Iris pigment epithelial cell (primary cell): ENCODE data around the gene IRF1.

Source experiments
- DNase-seq: peaks from one replicate; pipeline ENCODE4 v3.0.0-alpha.2; 2011; ENCODE audit warnings: low read depth

Gene IRF1

GRCh38 chr5:132500931-132501628 lies 10.5 kb upstream of the IRF1 start:
- peak; percentile 59 for DNase-seq

DNA sequence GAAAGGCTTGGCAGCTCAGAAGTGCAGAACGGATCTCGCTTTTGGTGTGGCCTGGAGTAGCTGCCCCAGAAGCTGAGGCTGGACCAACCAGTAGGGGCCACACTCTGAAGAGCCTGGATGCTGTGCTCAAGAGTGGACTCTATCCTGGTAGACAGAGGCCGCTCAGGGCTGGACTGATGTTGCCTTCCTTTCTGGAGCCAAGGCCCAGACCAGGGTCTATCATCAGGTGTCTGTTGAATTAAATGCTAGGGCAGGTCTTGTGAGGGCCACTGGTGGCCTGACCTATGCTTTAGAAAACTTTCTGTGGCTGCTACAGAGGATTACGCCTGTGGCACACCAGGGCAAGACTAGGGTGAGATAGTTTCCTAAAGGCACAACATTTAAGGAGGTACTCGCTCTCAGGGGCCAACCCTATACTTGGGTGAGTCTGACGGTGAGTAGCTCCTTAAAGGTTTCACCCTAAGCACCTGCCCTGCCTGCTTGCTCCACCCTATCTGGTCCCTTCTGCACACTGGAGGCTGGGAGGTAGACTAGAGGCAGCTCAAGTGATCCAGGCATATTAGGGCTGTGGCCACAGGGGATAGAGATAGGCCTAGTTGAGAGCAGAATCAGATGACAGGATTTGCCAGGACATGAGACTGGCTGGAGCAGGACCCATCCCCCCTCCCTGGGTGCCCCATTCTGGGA lies 9.8 kb upstream of the IRF1 start:
- no peak for DNase-seq

- DNase-seq, result no peak
Observed at GRCh38 chr5:132499440-132500243, 9.1 kb upstream of the IRF1 start.

DNA sequence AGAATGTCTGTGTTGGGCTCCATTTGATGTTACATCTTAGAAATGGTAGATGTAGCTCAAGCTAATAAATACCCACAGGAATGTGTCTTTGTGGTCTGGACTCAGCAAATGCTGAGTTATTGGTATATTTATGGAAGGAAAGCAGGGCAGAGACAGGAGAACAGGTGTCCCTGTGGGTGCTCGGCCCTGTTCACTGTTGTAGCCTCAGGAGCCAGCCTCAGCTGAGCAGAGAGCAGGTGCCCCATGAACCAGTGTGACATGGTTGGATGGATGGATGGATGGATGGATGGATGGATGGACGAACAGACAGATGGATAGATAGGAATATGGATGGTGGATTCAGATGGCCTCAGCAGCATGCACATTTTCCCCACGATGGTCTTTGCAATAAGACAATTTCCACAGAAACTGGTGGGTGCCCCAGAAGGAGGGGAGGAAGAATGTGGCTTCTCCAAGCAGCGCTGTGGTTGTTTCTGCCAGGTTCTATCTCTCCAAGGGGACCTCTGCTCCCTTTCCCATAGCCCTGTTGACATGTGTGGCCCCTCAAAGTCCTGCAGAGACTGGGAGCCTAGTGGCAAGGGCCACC lies 8.2 kb upstream of the IRF1 start:
- DNase-seq, result peak; percentile 53

DNA sequence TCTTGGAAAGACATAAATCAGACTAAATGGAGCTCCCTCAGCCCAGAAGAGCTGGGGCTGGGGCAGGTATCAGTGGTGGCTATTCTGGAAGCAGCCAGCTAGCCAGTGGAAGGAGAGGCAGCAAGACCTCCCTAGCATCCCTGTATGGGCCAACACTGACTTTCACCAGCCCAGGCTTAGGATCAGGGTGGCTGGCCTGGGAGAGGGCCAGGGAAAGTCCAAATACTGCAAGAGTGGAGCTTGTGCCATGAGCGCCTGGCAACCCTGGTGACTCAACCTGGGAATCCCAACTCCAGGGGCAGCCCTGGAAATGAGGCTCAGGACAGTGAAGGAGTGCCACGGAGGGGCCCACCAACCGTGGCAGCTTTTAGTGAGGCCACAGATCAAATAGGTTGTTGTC lies 7.6 kb upstream of the IRF1 start:
- peak; percentile 56 for DNase-seq

DNA sequence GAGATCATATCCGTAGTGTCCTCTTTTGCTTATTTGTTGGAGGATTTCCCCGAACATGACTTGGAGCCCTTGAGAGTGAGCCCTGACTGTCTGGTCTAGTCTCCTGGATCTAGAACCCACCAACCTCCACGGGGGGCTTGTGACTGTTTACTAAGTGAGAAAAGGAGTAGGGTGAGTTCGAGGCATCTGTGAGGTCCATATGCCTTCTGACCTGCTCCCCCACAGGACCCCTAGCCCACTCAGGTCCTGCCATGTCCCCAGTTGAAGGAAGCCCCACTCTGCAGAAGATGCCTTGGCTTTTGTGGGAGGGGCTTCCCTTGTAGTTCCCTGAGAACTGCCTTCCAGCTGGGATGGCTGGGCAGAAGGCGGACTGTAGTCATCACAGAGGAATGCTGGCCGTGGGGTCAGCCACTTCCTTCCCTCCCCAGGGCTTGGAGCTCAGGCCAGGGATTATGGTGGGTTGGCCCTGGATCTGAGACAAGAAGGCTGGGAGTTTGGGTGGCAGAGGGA lies 7.0 kb upstream of the IRF1 start:
- DNase-seq, result peak; percentile 90

DNA sequence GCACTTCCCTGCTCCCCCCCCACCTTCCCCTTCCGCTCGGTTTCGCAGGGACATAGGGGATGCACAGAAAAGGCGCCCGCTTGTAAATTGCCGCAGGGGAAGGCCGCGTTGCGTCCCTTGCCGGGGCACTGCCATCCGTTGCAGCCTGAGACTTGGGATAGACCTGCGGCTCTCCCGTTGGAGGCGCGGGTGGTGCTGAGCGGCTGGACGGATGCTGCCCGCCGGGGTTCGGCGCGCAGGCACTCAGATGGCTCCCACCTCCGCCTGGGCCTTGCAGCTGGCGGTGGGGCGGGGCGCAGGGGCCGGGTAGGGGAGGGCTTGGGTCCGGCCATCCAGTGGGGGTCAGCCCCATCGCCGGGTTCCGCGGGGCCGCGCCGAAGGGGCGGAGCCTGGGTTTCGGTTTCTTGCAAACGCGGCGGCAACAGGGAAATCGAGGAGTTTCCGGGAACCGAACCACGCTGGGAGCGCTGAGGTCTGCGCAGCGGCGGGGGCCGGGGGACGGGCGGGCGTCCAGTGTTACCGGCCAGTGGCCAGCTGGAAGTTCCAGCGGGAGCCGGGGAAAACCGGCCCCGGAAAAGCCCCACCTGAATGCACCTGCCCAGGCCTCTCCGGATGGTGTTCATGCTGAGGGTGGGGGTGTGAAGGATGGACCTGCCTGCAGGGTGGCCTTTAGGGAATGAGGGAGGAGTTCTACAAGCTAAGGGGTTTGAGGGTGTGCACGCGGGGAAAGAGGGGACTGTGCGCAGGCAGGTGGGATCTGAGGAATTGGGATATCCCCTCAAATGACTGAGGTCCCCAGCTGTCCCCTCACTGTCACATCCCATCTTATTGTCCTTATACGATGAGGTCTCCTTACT lies 6.3 kb upstream of the IRF1 start:
- peak; percentile 92 for DNase-seq

DNA sequence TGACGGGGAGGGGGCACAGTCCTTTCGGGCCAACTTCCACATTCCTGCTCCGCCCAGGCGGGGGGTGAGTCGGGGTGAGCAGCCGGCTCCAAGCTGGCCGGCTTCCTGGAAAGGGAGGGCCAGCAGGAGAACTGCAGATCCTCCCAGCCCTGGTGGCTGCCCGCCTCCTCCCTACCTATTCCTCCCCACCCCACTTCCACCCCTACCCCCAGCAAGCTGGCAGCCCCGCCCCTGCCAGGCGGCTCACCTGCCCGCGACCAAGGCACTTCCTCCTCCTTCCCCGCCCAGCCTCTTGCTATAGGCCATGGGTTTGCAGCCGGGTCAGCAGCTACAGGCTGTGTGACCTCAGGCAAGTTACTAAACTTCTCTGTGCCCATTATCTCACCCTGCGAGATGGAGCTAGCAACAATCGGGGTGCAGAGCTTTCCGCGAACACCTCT lies 5.6 kb upstream of the IRF1 start:
- peak; percentile 89 for DNase-seq

GRCh38 chr5:132495667-132496190 lies 5.2 kb upstream of the IRF1 start:
- peak; percentile 90 for DNase-seq

DNA sequence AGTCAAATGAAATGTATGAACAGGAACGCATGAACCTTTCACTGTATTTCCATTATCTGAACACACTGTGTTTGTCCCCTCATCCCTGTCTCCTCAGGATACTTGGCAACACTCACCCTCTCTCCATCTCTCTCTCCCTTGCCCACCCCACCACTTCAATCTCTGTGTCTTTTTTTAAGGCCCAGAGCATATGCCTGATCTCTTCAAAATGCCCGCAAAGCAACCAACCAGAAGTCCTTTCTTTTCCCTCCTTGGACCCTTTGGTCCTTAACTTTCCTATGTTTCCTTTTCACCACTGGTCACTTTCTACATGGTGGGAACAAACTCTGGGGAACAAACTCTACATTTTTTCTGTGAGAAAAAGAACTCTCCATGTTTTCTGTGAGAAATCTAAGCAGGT lies 3.2 kb upstream of the IRF1 start:
- no peak for DNase-seq

DNA sequence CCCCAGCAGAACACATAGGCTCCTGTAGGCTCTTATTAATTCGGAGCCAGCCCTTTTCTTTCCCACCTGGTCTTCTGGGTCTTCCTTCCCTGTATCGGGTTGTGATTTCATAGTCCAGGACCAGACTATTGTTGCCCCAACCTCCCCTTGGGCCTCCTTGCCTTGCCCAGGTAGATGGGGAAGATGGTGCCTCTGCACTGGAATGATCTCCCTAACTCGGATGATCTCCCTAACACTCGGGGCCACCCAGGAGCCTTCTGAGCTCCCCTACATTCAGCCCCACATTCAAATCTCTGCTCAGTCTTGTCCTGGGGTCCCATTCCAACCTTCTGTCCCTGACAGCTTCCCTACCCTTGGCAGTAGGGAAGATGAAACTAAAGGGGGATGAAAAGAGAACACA lies 2.7 kb upstream of the IRF1 start:
- no peak for DNase-seq

GRCh38 chr5:132492386-132493125 lies 2.0 kb upstream of the IRF1 start:
- no peak for DNase-seq

GRCh38 chr5:132491368-132492364 lies 1.1 kb upstream of the IRF1 start:
- DNase-seq, result no peak

DNA sequence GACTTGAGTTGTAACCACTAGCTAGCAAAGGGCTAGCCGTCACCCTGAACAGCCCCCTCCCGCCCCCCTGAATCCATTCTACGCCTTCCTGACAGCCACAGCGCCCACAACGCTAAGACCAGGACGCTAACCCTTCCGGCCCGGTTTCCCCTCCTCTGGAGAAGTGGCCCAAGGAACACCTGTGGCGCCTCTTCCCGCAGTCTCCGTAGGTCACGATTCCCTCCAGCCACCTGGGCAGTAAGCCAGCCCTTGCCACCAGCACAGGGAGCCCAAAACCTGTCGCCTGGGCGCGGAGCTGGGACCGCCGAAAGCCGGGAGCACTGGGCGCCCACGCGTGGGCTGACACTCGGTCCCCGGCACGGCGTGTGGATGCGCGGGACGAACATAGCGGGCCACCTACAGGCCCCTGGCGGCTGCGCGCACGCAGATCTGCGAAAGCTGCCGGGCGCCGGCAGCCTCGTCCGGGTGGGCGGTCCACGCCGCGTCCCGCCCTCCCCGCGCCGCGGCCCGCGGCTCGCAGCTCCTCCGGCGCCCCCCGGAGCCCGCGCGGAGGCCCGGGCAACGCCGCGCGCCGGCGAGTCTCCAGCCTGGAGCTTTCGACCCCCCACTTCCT lies 596 bp downstream of the IRF1 start:
- peak; percentile 47 for DNase-seq

DNA sequence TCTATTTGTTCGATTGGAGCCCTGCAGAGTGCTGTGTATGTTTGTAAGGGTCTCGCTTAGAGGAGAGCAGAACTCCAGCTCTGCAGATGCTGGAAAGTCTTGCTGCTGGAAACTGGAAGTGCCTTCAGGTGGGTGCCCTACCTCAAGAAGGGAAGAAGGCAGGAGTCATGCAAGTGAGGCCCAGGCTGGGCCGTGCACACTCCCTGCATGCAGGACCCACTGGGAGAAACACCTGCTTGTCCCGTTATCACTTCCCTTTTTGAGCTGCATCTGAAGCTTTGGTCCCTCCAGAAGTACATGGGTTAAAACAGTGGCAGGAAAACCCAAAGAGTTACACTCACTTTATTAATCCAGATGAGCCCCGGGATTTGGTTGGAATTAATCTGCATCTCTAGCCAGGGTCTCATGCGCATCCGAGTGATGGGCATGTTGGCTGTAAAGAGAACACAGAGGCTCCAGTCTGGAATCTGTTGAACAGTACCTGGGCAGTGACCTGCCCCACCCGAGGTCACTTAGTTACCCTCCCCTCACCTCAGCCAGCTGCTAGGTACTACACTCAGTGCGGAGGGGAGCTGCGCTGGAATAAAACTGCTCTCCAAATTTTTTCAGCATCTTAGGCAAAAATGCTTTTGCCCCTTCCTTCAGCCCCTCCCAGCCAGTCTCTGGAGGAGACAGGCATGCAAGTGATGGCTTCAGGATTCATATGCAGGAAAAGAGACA lies 1.4 kb downstream of the IRF1 start:
- DNase-seq, result no peak

DNA sequence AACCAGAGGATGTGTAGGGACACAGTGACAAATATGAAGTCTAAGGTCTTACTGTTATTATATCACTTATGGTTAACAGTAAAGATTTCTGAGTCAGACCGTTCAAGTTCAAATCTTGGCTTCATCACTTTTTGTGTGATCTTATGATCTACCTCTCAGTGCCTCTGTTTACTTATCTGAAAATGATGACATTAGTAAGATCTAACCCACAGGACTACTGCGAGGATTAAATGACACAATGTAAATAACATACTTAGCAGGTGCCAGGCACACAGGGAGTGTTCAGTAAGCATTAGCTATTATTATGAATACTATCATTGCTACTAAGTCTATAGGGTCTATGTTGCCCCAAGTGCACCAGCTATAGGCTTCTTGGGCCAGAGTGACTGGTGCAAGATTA lies 2.0 kb downstream of the IRF1 start:
- DNase-seq, result no peak

DNA sequence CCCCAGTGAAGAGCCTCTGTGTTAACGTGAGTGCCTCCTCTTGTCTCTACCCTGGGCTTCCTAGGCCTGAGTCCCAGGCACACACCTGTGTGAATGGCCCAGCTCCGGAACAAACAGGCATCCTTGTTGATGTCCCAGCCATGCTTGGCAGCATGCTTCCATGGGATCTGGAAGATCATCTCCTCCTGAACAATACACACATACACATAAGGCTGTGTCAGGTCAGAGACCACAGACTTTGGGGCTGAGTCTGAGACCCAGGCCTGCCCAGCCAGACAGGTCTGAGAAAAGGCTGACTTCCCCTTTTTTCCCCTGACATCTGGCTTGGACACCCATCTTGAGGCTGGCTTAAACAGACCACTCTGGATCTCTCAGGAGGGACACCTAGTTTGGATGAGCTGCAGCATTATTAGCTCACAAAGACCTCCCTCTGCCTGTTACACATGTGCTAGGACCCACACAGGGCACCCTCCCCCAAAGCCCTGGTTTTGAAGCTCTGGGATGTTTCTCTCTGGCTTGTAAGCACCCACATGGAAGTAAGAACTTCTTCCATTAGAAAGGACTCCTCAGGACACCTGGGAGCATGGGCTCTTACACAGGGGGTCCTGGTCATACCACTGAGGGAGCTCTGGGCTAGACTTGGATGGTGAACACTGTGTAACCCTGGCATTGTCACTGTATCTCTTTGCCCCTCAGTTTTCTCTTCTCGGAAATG lies 2.6 kb downstream of the IRF1 start:
- no peak for DNase-seq

GRCh38 chr5:132487095-132487428 lies 3.5 kb downstream of the IRF1 start:
- no peak for DNase-seq
